H1 (cell line): Measurements from ENCODE around the gene LRRC40. TPM values are rescaled to one million over a fixed set of nuclear protein-coding genes. Genes with fewer than 3 reads are reported as not detected.

ENCODE experiments used
- CTCF ChIA-PET: fragments of 300-600 bp; sonication (Branson Sonifier 250); formaldehyde crosslinking; loops from one replicate; lab custom pipeline; 2021; ENCODE audit not compliant: partially characterized antibody; lab: Charles Lee
- POLR2A ChIA-PET: fragments of 300-600 bp; sonication (Branson Sonifier 250); formaldehyde crosslinking; loops from one replicate; lab custom pipeline; 2021; ENCODE audit warnings: inconsistent platforms; ENCODE audit not compliant: partially characterized antibody; lab: Charles Lee
- DNase-seq, 2 experiments: peaks; one replicate each; pipeline versions ENCODE4 v3.0.0 to v3.0.0-alpha.2; 2010 to 2022; ENCODE audit warnings: low spot score in 2 of 2, low read depth in 1 of 2, mixed read lengths in 1 of 2
- FAIRE-seq: peaks from 2 replicates; lab custom pipeline; 2011; peaks lifted over from hg19 to GRCh38; lab: Jason Lieb, UNC
- H2AFZ ChIP-seq: 2 replicates; pipeline ENCODE4 v1.8.1; 2012; ENCODE audit warnings: low read length, inconsistent platforms
- H2AK5ac ChIP-seq: 2 replicates; pipeline ENCODE4 v1.6.1; 2013; ENCODE audit warnings: low read depth, low read length
- H2BK120ac ChIP-seq: replicated peaks from 2 replicates; pipeline ENCODE3; 2013; ENCODE audit warnings: low read depth, low read length, inconsistent platforms
- H2BK12ac ChIP-seq: 2 replicates; pipeline ENCODE4 v1.6.1; 2013; ENCODE audit warnings: low read depth, low read length
- H2BK15ac ChIP-seq: 2 replicates; pipeline ENCODE4 v1.6.1; 2013; ENCODE audit warnings: low read length
- H2BK20ac ChIP-seq: 2 replicates; pipeline ENCODE4 v1.6.1; 2013; ENCODE audit warnings: low read length
- H2BK5ac ChIP-seq: 2 replicates; pipeline ENCODE4 v1.6.1; 2013; ENCODE audit warnings: low read depth, low read length
- H3K14ac ChIP-seq: 2 replicates; pipeline ENCODE4 v1.6.1; 2013; ENCODE audit warnings: inconsistent platforms; ENCODE audit not compliant: insufficient read length
- H3K18ac ChIP-seq: 2 replicates; pipeline ENCODE4 v1.6.1; 2013; ENCODE audit warnings: low read length; ENCODE audit errors: extremely low read depth
- H3K23ac ChIP-seq: 2 replicates; pipeline ENCODE4 v1.6.1; 2013; ENCODE audit warnings: inconsistent platforms; ENCODE audit not compliant: insufficient read length
- H3K23me2 ChIP-seq: 2 replicates; pipeline ENCODE4 v1.6.1; 2013; ENCODE audit warnings: low read depth, low read length
- H3K27ac ChIP-seq: 2 replicates; pipeline ENCODE4 v1.6.1; 2011; ENCODE audit warnings: low read depth, low read length, inconsistent platforms
- H3K27me3 ChIP-seq, 4 experiments: replicated peaks in 1 of 4; 1 replicate in 1 of 4; 2 replicates in 3 of 4; pipeline versions ENCODE4 v1.6.1 to v1.8.1; 2011 to 2013; ENCODE audit warnings: low read length in 3 of 4, mild to moderate bottlenecking in 3 of 4, inconsistent platforms in 2 of 4, mixed read lengths in 2 of 4, moderate library complexity in 1 of 4; ENCODE audit not compliant: control insufficient read depth in 3 of 4, insufficient read depth in 3 of 4; ENCODE audit errors: extremely low read depth in 1 of 4
- H3K36me3 ChIP-seq, 4 experiments: 2 replicates each; pipeline versions ENCODE4 v1.6.1 to v1.8.1; 2011 to 2013; ENCODE audit warnings: mild to moderate bottlenecking in 4 of 4, low read length in 3 of 4, moderate library complexity in 2 of 4, control low read depth in 1 of 4, inconsistent platforms in 1 of 4; ENCODE audit not compliant: insufficient read depth in 4 of 4, control insufficient read depth in 2 of 4
- H3K4ac ChIP-seq: replicated peaks from 2 replicates; pipeline ENCODE3; 2013; ENCODE audit warnings: low read length, low read depth, mixed read lengths, inconsistent platforms; ENCODE audit not compliant: insufficient read length
- H3K4me1 ChIP-seq, 4 experiments: replicated peaks in 1 of 4; 1 replicate in 1 of 4; 2 replicates in 3 of 4; pipeline versions ENCODE4 v1.6.1 to v1.8.1; 2011 to 2013; ENCODE audit warnings: low read length in 3 of 4, inconsistent platforms in 2 of 4, mixed read lengths in 1 of 4; ENCODE audit not compliant: insufficient read depth in 4 of 4, control insufficient read depth in 3 of 4
- H3K4me2 ChIP-seq, 2 experiments: 2 replicates each; pipeline versions ENCODE4 v1.6.1 to v1.8.1; 2011 to 2013; ENCODE audit warnings: low read depth in 2 of 2, low read length in 2 of 2, control low read depth in 1 of 2, inconsistent platforms in 1 of 2, mild to moderate bottlenecking in 1 of 2; ENCODE audit not compliant: insufficient read depth in 1 of 2
- H3K4me3 ChIP-seq, 4 experiments: fragments of 200-600, 300-600 bp in 1 of 4; sonication (generic), shearing (Covaris generic), sonication (Bioruptor Twin) in 1 of 4; 2 replicates each; pipeline versions ENCODE4 v1.5.1 to v1.8.1; 2011 to 2016; ENCODE audit warnings: low read length in 4 of 4, low read depth in 3 of 4, control low read depth in 2 of 4, inconsistent platforms in 2 of 4, mild to moderate bottlenecking in 2 of 4, mixed read lengths in 1 of 4, moderate library complexity in 1 of 4; ENCODE audit not compliant: insufficient read depth in 2 of 4; ENCODE audit errors: extremely low read depth in 1 of 4
- H3K56ac ChIP-seq: replicated peaks from 2 replicates; pipeline ENCODE3; 2013; ENCODE audit warnings: low read depth, mild to moderate bottlenecking, mixed read lengths, low read length, inconsistent platforms; ENCODE audit not compliant: insufficient read length
- H3K79me1 ChIP-seq: 2 replicates; pipeline ENCODE4 v1.6.1; 2013; ENCODE audit warnings: low read depth, low read length, control low read depth
- H3K79me2 ChIP-seq, 2 experiments: 2 replicates each; pipeline versions ENCODE4 v1.6.1 to v1.8.1; 2012 to 2013; ENCODE audit warnings: low read length in 2 of 2, mild to moderate bottlenecking in 2 of 2, inconsistent platforms in 1 of 2; ENCODE audit not compliant: insufficient read depth in 2 of 2, control insufficient read depth in 1 of 2
- H3K9ac ChIP-seq, 4 experiments: replicated peaks in 1 of 4; 1 replicate in 1 of 4; 2 replicates in 3 of 4; pipeline versions ENCODE4 v1.6.1 to v1.8.1; 2011 to 2013; ENCODE audit warnings: low read depth in 3 of 4, low read length in 3 of 4, control low read depth in 2 of 4, mild to moderate bottlenecking in 2 of 4, moderate library complexity in 2 of 4, inconsistent platforms in 1 of 4; ENCODE audit errors: extremely low read depth in 1 of 4
- H3K9me3 ChIP-seq, 2 experiments: 2 replicates each; pipeline versions ENCODE4 v1.6.1 to v1.8.1; 2012 to 2013; ENCODE audit warnings: mild to moderate bottlenecking in 2 of 2, moderate library complexity in 2 of 2, control low read depth in 1 of 2, inconsistent platforms in 1 of 2, low read depth in 1 of 2, low read length in 1 of 2, mixed read lengths in 1 of 2; ENCODE audit not compliant: insufficient read depth in 2 of 2
- H4K20me1 ChIP-seq, 2 experiments: replicated peaks in 1 of 2; 2 replicates each; pipeline versions ENCODE3 to v1.8.1; 2011 to 2013; ENCODE audit warnings: inconsistent platforms in 2 of 2, low read length in 2 of 2, mild to moderate bottlenecking in 1 of 2; ENCODE audit not compliant: insufficient read depth in 2 of 2, control insufficient read depth in 1 of 2
- H4K5ac ChIP-seq: 2 replicates; pipeline ENCODE4 v1.6.1; 2013; ENCODE audit warnings: low read length, low read depth, mixed read lengths, inconsistent platforms; ENCODE audit not compliant: insufficient read length
- H4K8ac ChIP-seq: 2 replicates; pipeline ENCODE4 v1.8.0; 2013; ENCODE audit warnings: mild to moderate bottlenecking, moderate library complexity, low read length, inconsistent platforms; ENCODE audit not compliant: insufficient read depth; ENCODE audit errors: extremely low read depth
- H4K91ac ChIP-seq: replicated peaks from 2 replicates; pipeline ENCODE3; 2013; ENCODE audit warnings: low read length, mixed read lengths, inconsistent platforms; ENCODE audit not compliant: insufficient read length
- BACH1 ChIP-seq: IDR thresholded peaks from 2 replicates; pipeline ENCODE4 v1.6.1; 2012; ENCODE audit warnings: low read length, improper control_type of control experiment
- CBX8 ChIP-seq: fragments of 300-800, 300-1000 bp; sonication (generic); IDR thresholded peaks from 2 replicates; pipeline ENCODE4 v1.7.1; 2016; ENCODE audit warnings: low read depth, low read length, borderline replicate concordance
- CEBPB ChIP-seq: IDR thresholded peaks from 2 replicates; pipeline ENCODE4 v1.6.1; 2012; ENCODE audit warnings: low read depth, low read length
- CTBP2 ChIP-seq: IDR thresholded peaks from 2 replicates; pipeline ENCODE4 v1.7.0; 2011; ENCODE audit warnings: borderline replicate concordance, mild to moderate bottlenecking, moderate library complexity, mixed read lengths, low read length; ENCODE audit not compliant: insufficient read depth, insufficient read length
- EP300 ChIP-seq, 2 experiments: IDR thresholded peaks; 1 replicate in 1 of 2; 2 replicates in 1 of 2; pipeline ENCODE4 v1.6.1; 2011 to 2012; ENCODE audit warnings: low read depth in 2 of 2, low read length in 2 of 2, mild to moderate bottlenecking in 2 of 2, borderline replicate concordance in 1 of 2, inconsistent platforms in 1 of 2, moderate library complexity in 1 of 2
- HDAC2 ChIP-seq, 2 experiments: fragments of 300-600 bp in 1 of 2; sonication (generic) in 1 of 2; IDR thresholded peaks; 2 replicates each; pipeline ENCODE4 v1.6.1; 2011 to 2012; ENCODE audit warnings: low read depth in 2 of 2, low read length in 2 of 2, mild to moderate bottlenecking in 2 of 2, moderate library complexity in 2 of 2, borderline replicate concordance in 1 of 2, inconsistent platforms in 1 of 2
- JUN ChIP-seq: IDR thresholded peaks from 2 replicates; pipeline ENCODE4 v1.6.1; 2011; ENCODE audit warnings: low read depth, mild to moderate bottlenecking, improper control_type of control experiment, low read length
- JUND ChIP-seq: IDR thresholded peaks from 2 replicates; pipeline ENCODE4 v1.6.1; 2011; ENCODE audit warnings: mild to moderate bottlenecking, improper control_type of control experiment, low read length
- KDM5A ChIP-seq: fragments of 200-600 bp; IDR thresholded peaks from 2 replicates; pipeline ENCODE4 v1.7.1; 2012; ENCODE audit warnings: mild to moderate bottlenecking, low read length, inconsistent platforms, mixed read lengths
- MAFK ChIP-seq: IDR thresholded peaks from 2 replicates; pipeline ENCODE4 v1.6.1; 2012; ENCODE audit warnings: low read depth, mild to moderate bottlenecking, improper control_type of control experiment, low read length
- MAX ChIP-seq: IDR thresholded peaks from 2 replicates; pipeline ENCODE4 v1.6.1; 2012; ENCODE audit warnings: inconsistent platforms
- PHF8 ChIP-seq: fragments of 200-600 bp; sonication (generic); conservative IDR thresholded peaks from 2 replicates; pipeline ENCODE4 v1.7.1; 2012; ENCODE audit warnings: low read depth, mild to moderate bottlenecking, inconsistent platforms, low read length, moderate library complexity
- SP4 ChIP-seq: IDR thresholded peaks from 2 replicates; pipeline ENCODE4 v1.6.1; 2012; ENCODE audit warnings: low read length, inconsistent platforms
- USF2 ChIP-seq: IDR thresholded peaks from 2 replicates; pipeline ENCODE4 v1.6.1; 2011; ENCODE audit warnings: low read length, improper control_type of control experiment
- polyA plus RNA-seq, 7 experiments: library from polyadenylated mRNA; depleted of rRNA in 3 of 7; stranded (reverse) in 5 of 7; unstranded in 2 of 7; fragments of >200 nt in 5 of 7; fragments of 200-250 nt in 2 of 7; gene quantifications; 1 replicate in 5 of 7; 2 replicates in 1 of 7; 4 replicates in 1 of 7; pipeline versions ENCODE4 v1.2.1 to v1.2.3, GENCODE V29; 2011 to 2013; ENCODE audit warnings: missing spikeins in 2 of 7, mixed read lengths in 2 of 7
- total RNA-seq: library from RNA; stranded (reverse); fragmentation: NEBNext Ultra II Directional; extraction: Animal tissue kit (Norgen Biotek cat#: 25700); gene quantifications from 2 replicates; pipeline ENCODE4 v1.2.1, GENCODE V29; 2021

Gene LRRC40
- total and polyA plus RNA-seq, 2 of the 8 experiments (the other 6 are each of a cell fraction or from before 2014, with no cell fraction given): 13.4 to 30.8 TPM

GRCh38 chr1:70146488-70146887 is 58.9 kb downstream of the LRRC40 start:
- no peaks in the 10 kb centered on the region for H3K4me1 ChIP-seq
- H4K8ac ChIP-seq: no peak overlapping the region
- H2AFZ ChIP-seq: no peak overlapping the region
- ChIA-PET POLR2A (no interaction called here), CTCF (interaction anchor here (0.7 to 1.3 kb wide), 3 partner anchors 13 to 1729 kb away, joined by 3 to 4 read pairs (median 3); no protein-coding TSS in a partner anchor)
- no peak overlapping the region for H3K4me3 ChIP-seq
- no peak overlapping the region for H2BK20ac ChIP-seq
- H4K91ac ChIP-seq: no peak overlapping the region
- no peak for FAIRE-seq
- no peak overlapping the region for H3K27ac ChIP-seq
- H2BK5ac ChIP-seq: no peak overlapping the region
- no peaks in the 10 kb centered on the region for H3K9me3 ChIP-seq
- H3K36me3 ChIP-seq: peaks cover 0 to 12% (median 0%) of the 10 kb centered on the region in 4 experiments; a peak in 2 of 8 replicates
- no peak overlapping the region for H2AK5ac ChIP-seq
- H2BK15ac ChIP-seq: no peak overlapping the region
- no peak overlapping the region for H3K4ac ChIP-seq
- H3K18ac ChIP-seq: no peak overlapping the region
- H3K9ac ChIP-seq: no peak overlapping the region
- no peaks in the 10 kb centered on the region for H3K27me3 ChIP-seq
- DNase-seq: no peak
- no peak overlapping the region for H3K14ac ChIP-seq
- H4K20me1 ChIP-seq: no peaks in the 10 kb centered on the region
- no peak overlapping the region for H3K4me2 ChIP-seq
- H2BK120ac ChIP-seq: no peak overlapping the region
- no peak overlapping the region for H3K23ac ChIP-seq
- no peaks in the 10 kb centered on the region for H3K79me1 ChIP-seq
- H2BK12ac ChIP-seq: no peak overlapping the region
- no peaks in the 10 kb centered on the region for H3K79me2 ChIP-seq
- H3K23me2 ChIP-seq: no peaks in the 10 kb centered on the region
- H4K5ac ChIP-seq: no peak overlapping the region
- H3K56ac ChIP-seq: no peak overlapping the region
- TF ChIP-seq CBX8: no peak
- no peak for TF ChIP-seq JUN
- no peak for TF ChIP-seq HDAC2 (IDR thresholded peaks at IDR 0.05; ENCODE audit: borderline replicate concordance in 1 of 2, low read depth in 2 of 2, low read length in 2 of 2)
- no peak for TF ChIP-seq CTBP2
- TF ChIP-seq MAFK: no peak
- TF ChIP-seq SP4: no peak
- no peak for TF ChIP-seq BACH1
- TF ChIP-seq USF2: no peak
- no peak for TF ChIP-seq PHF8
- TF ChIP-seq JUND: no peak
- no peak for TF ChIP-seq EP300 (IDR thresholded peaks at IDR 0.05; ENCODE audit: borderline replicate concordance in 1 of 2, low read depth in 2 of 2, low read length in 2 of 2)
- TF ChIP-seq CEBPB: no peak
- no peak for TF ChIP-seq KDM5A
- no peak for TF ChIP-seq MAX
